ENCODE measurements around the gene AKAP6.

Gene AKAP6

DNA sequence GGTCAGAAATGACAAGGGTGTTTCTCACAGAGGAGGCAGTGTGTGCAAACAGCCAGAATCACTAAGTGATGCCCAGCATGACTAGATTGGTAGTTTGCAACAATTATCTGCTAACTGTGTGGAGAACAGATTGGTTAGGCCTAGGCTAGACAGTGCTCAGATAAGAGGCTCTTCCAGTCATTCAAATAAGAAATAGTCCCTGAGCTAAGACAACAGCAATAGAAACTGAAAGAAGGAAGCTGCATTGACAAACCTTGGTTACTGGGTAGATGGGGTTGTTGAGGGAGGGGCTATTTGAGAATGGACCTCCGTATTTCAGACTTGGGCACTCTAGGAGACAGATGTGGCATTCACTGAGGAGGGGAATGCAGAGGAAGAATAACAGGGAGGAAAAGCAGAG lies 354.6 kb downstream of the AKAP6 start:
- no peak for DNase-seq

DNA sequence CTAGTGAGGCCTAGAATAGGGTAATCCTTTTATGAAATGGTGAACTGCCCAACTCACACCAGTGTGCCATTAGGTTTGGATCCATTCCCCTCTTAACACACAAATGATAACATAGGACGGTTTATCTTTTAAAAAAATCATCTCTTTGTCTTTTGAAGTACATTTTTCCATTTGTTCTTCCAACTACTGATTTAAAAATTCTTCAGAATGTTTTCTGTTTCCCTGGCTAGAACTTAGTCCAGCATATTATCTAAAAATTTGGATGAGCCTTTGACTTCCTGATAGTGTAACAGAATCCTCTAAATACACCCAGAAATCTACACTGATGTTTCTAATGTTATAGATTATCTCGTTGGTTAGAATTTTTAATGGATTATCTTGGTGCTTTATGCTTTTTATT lies 359.8 kb downstream of the AKAP6 start:
- no peak for DNase-seq

DNA sequence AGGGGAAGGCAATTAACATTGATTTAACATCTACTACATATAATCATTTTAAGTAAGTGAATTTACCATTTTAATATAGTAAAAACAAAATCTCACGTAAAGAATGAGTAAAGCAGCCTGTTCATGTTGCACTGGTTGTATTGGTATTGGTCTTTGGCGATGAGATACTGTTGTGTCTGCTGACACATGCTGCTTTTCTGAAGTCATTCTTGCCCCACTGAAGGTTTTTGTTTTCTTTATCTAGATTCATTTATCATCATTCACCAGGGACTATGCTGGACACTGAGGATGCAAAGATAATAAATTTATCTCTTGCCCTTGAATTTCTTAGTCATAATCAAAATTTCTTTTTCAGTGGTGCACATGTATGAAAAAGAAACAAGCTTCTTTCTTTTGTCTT lies 363.3 kb downstream of the AKAP6 start:
- DNase-seq: no peak

DNA sequence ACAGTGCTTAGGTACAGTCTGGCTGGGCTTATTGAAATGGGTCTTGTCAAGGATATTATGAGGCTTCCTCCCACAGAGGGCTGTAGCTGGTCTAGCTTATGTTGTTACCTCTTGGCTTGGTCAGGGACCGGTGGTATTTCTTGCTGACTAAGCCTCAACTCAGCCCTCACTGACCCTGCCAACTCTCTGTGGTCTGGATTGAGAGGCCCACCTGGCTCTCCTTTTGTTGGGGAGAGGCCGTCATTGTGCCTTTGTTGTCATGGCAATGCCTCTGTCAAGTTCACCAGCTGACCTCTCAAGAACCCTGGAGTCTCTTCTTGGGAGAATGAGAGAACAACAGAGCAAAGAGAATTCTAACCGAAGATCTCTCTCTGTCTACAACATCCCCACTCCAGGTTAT lies 364.0 kb downstream of the AKAP6 start:
- no peak for DNase-seq

DNA sequence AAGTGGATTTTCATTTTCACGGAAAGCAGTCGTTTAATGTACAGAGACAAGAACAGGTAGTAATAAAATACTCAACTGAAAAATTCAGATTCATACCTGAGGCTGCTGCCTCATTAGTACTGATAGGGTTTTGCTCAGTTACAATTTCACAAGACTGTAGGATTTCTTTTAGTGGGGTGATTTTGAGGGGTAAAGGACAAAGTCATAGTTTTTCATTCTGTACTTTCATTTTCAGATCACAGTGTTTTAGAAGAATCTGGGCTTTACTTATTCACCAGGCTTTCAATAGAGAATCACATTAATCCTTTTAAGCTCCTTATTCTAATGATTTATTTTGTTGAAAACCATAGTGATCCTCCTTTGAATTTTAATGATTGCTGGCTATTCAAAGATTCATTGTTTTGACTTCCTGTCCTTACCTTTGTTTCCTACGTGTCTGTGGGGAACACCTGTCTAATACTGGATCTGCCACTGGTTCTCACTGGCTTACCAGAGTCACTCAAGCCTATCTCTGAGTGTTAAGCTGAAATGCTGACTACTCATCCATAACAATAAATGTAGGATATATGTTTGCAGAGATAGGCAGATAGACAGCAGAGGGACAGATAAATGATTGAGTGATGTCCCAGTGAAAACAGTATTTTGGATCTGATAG lies 365.8 kb downstream of the AKAP6 start:
- no peak for DNase-seq

DNA sequence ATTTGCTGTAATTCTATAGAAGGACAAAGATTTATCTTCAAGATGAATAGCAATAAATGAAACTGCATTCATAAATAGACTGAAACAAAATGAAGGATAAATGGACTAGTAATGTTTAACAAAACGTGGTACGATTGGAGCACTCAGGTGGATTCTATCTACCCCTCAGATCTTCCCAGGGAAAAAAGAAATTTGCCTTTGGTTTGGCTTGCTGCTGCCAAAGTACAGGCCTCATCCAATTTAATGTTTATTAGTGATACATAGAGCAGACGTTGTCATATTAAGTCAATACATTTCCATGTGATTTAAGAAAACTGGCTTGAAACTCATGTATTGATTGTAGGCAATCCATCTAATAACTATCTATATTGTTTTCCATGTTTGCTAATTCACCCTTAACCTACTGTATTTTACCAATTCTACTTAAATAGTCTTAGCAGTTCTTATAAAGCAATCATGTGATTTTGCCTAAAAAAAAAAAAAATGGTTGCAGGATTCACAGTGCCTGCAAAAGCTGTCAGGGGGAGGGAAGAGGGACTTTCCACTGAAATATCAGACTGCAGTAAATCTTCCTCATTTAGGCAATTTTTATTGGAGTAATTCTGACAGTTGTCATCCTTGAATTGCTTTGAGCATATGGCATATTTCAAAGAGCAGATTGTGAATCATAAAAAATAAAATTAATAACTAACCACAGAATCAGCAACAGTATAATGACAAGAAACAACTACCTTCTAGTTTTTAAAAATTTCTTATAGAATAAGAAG lies 367.4 kb downstream of the AKAP6 start:
- DNase-seq: no peak

DNA sequence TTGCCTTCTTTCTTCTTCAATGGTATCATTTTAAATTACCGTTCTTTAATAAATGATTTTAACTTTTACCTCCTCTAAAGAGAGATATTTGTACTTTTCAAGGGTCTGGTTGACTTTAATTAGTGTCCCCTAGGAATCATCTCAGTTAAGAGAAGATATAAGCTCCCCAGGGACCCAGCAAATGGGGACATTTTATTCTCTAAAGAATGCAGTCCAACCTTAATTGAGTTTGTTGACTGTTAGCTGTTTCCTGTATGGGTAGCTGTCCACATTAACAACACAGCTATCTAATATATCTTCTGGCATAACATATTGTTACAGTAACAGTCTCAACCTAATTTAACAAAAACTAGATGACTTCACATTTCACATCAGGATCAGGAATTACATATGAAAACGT lies 368.0 kb downstream of the AKAP6 start:
- DNase-seq: no peak

DNA sequence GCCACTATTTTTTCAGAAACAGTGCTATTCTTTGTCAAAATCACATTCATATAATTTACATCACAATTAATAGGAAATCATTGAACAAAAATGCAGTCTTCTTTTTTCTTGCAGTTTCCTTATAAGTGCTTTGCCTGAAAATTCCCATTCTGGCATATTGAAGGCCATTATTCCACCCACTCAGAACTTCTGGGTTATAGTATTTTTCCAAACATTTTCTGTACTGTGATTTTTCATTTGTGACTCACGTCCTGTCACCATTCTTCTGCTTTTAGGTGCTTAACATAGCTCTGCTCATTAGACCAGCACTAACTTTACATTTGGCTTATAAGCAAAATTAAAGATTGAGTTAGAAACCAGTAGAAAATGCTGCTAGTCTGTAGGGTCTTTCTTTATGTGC lies 368.6 kb downstream of the AKAP6 start:
- DNase-seq: no peak

DNA sequence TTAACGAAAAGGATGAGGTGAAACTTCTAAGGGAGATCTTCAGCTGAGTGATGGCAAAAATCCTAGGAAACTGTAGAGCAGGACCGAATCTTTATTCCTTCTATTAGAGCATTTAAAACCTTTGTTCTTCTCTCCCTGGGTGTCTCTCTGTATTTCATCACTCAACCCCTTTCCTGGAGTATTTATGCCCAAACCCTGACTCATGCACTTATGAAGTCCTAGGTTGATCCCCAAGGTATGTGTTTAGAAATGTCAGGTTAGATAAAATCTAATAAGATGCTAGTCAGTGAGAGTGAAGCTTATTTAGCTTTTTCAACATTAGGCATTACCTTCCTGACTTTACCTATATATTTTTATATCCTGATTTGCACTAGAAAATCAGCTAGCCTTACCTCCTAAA lies 369.7 kb downstream of the AKAP6 start:
- no peak for DNase-seq

DNA sequence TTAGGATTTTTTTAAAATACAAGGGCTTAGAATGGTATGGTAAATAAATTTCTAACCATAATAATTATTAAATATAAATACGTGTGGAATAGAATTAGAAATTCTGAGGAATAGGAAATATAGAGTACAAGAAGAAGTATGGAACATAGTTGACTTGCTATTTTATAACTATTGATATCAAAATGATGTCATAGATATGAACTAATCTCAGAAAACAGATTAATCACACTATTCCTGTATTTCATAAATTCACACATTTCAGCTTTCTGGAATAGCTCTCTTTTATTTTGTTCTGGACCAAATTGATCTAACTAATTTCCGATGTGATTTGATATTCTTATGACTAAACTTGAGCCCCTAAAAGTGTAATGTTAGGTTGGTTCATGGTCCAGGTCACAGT lies 372.4 kb downstream of the AKAP6 start:
- no peak for DNase-seq

DNA sequence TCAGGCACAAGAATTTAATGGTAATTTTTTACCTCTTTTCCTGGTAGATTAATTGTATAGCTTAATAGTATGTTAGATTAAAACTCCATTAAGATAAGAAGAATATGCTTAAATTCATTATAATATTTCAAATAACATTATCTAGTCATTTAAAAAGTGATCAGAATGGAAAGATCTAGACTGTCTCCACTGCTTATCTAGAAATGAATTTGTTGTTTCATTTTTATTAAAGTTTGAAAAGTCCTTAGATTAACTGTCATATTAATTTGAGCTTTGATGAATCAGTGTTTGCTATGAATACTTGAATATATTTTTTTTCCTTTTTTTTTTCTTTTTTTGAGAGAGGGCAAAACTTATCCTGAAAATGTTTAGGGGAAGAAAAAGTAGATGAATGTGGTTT lies 373.0 kb downstream of the AKAP6 start:
- no peak for DNase-seq

DNA sequence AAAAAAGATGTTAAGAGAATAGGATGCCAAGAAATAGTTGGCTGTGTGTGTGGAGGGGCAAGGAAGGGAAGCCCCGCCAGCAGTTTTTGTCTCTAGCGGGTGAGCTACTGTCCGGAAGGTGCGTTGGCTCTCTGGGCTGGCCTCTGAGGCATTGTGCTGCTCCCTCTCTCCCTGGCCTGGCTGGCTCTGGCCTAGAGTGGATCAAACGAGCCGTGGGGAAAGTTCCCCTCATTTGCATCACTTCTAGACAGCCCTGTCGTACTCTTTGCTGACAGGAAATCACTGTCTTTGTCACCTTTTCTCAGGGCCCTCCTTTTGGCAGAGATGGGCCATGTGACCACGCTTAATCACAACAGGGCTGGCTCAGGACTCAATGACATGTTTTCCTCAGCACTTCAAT lies 373.5 kb downstream of the AKAP6 start:
- DNase-seq: peak; percentile 9

DNA sequence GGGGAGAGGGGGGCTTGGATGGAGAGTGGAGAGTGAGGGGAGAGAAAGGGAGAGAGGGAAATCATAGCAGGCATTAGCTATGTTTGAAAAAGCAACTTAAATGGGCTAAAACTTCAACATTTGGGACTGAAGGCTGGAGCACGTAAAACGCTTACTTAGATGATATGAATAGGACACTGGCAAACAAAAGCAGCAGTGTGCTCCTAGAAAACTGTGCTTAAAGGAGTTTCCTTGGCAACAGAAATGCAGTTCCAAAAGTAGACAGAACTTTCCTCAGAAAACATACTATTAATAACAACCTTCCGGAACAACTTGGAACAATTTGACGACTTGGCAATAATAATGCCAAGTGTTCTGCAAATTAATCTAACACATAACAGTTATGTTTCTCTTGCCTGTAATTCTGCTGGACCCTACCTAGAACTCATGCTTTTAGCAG lies 374.1 kb downstream of the AKAP6 start:
- DNase-seq: no peak

DNA sequence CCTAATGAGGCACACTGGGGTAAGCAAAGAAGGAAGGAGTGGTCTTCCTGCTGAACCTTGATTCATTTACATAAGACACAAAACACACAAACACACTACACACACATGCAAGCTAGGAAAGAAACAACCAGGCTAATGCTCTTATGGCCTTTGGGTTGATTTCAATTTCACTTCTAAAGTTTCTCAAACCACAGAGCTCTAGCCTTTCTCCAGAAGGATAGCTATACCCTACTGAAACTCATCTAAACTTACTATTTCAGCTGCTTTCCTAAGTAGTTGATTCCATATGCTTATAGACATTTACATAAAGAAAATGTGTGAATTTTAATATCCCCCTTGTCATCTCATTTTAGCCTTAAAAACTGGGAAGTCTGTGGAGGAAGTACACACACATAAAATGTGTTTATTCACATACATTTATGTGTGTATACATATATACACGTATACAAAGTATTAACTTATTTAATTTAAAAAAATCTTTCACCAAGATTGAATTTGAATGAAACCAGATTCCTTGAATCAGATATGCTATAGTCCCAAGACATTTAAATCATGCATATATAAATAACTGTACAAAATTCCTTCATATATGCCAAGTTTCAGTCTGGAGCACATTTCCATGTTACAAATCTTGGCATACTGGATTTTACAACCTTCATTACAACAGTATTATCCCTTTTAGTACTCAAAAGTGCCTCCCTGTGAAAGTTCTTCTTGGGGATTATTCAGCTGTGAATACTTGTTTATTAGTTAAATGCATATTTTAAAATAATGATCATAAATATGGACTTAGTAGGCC lies 377.8 kb downstream of the AKAP6 start:
- DNase-seq: no peak

DNA sequence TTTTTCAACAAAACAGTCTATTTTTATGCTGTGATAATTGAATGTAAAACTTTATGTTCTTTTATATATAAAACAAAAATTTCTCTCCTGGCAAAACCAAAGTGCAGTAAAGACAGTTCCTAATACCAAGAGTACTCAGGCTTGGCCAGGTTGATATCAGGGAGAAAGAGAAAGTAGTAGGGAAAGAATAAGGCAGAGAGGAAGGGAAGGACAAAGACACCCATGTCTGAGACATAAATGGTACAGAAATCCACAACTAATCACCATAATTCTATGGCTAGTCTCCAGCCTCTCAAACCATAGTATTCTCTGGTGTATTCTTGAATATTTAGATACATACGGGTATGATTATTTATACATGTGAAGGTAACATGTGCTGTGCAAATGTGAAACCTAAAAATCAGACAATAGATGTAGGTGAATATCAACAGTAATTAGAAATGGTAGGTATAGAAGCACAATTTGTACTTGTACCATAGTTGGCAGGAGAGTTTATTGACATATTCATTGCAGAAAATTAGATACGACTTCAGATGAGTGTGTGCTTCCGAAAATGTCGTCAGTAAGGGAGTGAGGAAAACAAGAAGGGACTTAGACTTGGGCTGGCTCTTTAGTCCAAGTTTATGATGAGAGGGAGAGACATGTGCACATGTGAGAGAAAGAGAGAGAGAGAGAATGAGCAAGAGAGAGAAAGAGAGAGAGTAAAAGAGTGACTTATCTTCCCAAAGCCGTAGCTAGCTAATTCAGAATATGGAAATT lies 378.8 kb downstream of the AKAP6 start:
- no peak for DNase-seq

DNA sequence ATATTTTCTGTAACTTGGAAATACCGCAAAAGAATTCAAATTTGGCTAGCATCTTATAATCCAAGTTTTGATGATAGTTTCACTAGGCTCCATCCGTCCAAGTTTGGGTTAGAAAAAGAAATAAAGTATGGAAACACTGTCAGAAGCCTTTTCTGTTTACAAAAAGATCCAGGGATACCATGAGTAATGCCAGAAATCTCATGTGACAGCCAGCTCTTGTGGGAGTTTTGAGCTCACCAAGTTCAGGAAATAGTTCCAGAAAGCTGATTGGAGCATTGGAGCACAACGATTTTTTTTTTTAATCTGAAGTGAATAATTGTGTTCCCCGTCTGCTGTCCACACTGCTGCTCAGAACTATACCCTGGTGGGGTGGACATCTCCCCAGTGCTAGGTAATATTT lies 379.9 kb downstream of the AKAP6 start:
- no peak for DNase-seq

DNA sequence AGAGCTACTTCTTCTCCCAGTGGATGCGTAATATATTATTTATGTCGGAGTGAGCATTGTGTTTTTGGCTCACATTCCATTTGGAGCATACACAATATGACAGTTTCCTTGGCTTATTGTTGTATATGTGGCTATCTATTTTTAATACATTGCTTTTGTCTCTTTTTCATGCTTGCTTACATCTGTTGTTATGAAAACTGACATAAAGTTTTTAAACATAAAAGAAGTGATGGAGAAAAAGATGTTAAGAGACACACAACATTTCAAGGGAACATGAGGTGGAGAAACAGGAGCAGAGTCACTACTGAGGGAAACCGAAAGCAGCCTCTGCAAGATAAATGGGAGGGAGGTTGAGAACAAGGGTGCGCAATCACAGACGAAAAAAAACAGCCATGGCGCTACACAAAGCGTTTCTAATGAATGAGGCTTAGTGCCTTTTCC lies 381.2 kb downstream of the AKAP6 start:
- no peak for DNase-seq

DNA sequence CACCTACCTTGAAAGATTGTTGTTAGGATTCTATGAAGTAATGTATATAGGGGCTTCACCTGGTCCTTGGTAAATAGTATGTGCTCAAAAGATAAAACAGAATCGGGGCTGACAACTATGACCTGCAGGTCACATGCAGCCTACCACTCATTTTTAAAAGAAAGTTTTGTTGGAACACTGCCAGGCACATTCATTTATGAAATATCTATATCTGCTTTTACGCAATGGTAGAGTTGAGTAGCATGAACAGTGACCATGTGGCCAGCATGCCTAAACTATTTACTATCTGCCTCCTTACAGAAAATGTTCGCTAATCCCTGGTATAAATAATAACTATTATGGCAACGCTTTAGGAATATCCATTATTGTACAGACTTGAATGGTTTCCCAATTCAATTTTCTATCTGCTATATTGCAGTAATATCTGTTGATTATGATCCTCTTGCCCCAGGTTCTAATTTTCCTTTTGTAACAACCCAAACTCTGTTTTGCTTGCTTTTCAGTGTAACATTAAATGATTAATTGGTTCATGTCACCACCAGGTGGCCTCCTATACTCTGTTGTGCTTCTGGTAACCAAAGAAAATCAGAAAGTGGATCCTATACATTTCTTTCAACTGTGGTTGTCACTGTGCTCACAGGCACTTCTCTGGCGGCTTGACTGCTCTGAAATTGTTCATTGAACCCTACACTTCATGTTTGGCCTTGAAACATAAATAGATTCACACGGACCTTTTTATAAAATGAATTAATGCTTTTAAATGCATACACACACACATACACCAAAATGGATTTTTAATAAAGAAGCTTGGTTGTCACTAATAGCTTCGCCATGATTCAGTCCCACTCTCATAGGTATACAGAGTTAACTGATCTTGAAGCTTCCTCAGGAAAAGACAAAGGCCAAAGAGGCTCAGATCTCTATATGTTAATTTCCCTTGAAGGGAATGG lies 381.9 kb downstream of the AKAP6 start:
- DNase-seq: no peak

DNA sequence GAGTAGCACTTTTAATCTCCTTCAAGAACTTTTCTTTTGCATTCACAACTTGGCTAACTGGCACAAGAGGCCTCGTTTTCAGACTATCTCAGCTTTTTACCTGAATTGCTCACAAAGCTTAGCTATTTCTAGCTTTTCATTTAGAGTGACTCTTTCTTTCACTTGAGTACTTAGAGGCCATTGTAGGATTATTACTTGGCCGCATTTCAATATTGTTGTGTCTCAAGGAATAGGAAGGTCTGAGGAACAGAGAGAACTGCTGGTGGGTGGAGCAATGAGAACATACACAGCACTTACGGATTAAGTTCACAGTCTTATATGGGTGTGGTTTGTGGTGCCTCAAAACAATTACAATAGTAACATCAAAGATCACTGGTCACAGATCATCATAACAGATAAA lies 384.8 kb downstream of the AKAP6 start:
- no peak for DNase-seq

DNA sequence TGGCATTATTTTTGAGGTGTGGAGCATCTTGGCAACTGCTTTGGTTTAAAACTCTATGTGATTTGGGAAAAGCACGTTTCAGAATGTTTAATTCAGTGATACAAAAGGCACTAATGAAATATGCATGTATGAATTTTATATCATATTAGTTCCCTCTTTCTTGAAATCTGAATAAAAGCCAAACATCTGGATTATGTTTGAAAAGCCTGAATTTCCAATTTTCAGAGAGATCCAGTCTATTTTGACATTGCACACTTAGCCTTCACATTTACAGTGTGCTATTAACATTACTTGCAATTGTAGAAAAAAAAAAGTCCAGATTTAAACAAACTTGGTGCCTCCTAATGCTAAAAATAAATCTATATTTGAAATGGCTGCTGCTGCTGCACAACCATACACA lies 390.5 kb downstream of the AKAP6 start:
- no peak for DNase-seq

DNA sequence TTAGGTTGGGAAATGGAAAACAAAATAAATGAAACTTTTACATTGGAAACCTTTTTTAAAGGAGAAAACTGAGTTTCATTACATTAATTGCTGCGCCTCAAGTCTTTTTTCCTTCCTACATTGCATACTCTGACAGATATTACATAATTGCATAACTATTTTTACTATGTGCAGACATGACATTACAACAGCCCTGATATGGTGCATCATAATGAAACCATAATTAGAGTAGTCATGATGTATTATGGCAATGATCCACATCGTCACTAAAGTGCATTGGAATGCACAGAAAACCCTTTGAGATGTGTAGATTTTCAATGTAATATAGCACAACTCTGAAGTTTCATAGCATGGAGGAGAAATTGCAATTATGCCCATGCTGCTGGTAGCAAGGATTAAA lies 391.8 kb downstream of the AKAP6 start:
- no peak for DNase-seq

DNA sequence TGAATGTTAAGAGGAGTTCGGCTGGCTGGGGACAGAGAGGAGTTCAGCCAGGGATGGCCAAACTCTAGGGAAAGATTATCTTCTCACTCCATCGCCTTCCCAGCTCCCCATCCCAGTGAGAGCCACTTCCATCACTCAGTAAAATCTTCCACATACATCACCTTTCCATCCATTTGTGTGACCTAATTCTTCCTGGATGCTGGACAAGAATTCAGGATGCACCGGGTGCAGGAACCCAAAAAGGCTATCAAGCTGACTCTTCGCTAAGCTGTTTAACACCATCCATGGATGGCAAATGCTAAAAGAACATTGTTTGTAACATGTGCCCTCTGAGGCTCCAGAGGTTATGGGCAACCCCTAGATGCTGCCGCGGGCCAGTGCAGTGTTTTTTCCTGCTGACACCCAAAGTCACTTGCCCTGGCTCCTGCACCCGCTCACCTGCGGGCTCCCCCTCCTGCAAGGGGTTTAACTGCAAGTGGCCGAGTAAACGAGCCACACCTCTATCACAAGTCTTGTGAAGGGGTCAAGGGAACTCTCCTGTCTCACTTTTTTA lies 393.6 kb downstream of the AKAP6 start:
- no peak for DNase-seq

Data from activated naive CD4-positive, alpha-beta T cell treated with anti-CD3 and anti-CD28 coated beads, Interleukin-2, amount 50 U/mL, for 16 hours (primary cell).